C4-2B (cell line): ENCODE results near the gene SMIM9.
"Not testable (repeated sequence)": the region's sequence is repeated elsewhere in the genome, so short reads cannot be mapped to it uniquely, and the experiment has no call there.

ENCODE experiments used
- H3K27ac ChIP-seq: fragments of 450-650 bp; 2 replicates; pipeline ENCODE4 v1.5.1; 2017
- CTCF ChIP-seq: fragments of 450-650 bp; conservative IDR thresholded peaks from 2 replicates; pipeline ENCODE4 v1.5.1; 2017; ENCODE audit warnings: mild to moderate bottlenecking
- ZFX ChIP-seq: fragments of 450-650 bp; IDR thresholded peaks from 2 replicates; pipeline ENCODE4 v1.6.1; 2017

Gene SMIM9

DNA sequence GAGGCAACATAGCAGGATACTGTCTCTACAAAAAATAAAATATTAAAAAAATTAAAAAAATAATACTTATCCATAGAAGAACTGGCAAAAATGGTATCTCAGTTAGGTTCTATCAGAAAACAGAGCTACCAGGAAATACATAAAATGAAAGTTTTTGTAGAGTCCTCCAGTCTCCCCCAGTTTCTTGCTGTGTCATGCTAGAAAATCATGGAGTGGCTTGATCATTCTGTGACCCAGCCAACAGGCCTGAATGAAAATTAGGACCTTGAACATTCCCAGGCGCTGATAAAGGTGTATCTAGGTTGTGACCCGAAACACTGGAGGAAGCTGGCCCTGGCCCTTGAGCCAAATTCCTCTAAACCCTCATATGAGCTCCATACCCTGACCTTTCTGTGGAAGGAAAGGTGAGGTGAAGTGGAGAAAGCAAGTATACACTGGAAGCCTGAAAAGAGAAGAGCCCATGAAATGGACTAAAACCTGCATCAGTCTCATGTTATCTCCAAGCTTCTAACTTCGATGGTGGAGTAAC is 652 bp downstream of the SMIM9 start:
- TF ChIP-seq ZFX = no peak
- no peak for TF ChIP-seq CTCF
- no peak overlapping the region for H3K27ac ChIP-seq

DNA sequence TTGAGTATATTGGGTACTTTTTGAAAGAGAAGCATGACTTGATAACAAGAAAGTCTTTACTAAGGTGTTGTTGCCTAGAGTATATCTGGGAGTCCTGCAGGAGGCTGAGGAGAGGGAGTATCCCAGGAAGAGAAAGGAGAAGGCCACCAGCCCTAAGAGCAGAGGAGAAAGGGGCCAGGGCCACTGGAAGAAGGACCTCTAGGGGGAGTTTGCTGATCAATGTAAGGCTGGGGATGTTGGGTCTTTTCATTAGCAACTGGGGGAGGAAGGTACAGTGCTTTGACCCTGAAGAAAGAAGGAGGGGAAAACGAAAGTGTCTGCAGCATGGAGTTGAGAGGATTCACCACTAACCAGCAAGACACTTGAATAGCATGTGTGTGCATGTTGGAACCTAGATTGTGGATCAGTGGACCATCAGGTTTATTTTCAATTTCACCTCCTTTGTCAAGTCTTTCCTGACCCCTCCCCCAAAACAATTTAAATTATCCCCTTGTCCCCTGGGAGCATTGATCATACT is 4.5 kb downstream of the SMIM9 start:
- no peak overlapping the region for H3K27ac ChIP-seq
- TF ChIP-seq CTCF = no peak
- TF ChIP-seq ZFX = no peak

DNA sequence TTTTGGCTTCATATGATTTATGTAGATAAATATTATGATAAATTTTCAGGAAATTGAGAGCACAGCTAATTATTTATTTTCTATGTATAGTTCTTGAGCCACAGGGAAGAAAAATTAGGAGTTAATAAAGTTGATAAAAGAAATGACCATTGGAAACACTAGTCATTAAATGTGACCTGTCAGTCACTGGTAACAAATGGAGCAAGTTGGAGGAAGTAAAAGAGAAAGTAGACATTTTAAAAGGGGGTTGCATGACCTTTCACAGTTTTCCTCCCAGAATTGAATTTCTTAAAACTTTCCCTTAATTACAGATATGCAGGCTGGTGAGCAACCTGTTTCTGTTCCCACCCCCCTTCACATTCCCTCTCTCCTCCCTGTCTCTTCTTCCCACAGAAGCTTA is 5.3 kb downstream of the SMIM9 start:
- H3K27ac ChIP-seq = no peak overlapping the region
- TF ChIP-seq ZFX (no peak), CTCF (no peak)

- H3K27ac ChIP-seq = no peak overlapping the region
- TF ChIP-seq ZFX (no peak), CTCF (no peak)
These were observed 6.5 kb downstream of the SMIM9 start for GRCh38 chrX:154828016-154828408.

- TF ChIP-seq ZFX = no peak
- TF ChIP-seq CTCF = no peak
- no peak overlapping the region for H3K27ac ChIP-seq
These were observed 7.1 kb downstream of the SMIM9 start for GRCh38 chrX:154827194-154828015.

DNA sequence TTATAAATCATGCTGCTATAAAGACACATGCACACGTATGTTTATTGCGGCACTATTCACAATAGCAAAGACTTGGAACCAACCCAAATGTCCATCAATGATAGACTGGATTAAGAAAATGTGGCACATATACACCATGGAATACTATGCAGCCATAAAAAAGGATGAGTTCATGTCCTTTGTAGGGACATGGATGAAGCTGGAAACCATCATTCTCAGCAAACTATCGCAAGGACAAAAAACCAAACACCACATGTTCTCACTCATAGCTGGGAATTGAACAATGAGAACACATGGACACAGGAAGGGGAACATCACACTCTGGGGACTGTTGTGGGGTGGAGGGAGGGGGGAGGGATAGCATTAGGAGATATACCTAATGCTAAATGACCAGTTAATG is 8.9 kb downstream of the SMIM9 start:
- H3K27ac ChIP-seq = not testable (repeated sequence)

GRCh38 chrX:154824638-154825037 is 9.8 kb downstream of the SMIM9 start:
- TF ChIP-seq CTCF = no peak
- TF ChIP-seq ZFX = no peak
- no peak overlapping the region for H3K27ac ChIP-seq
